GM12878 (cell line): ENCODE results near the gene RAPGEF6. TPM values are rescaled to one million over a fixed set of nuclear protein-coding genes. Genes with fewer than 3 reads are reported as not detected.
A peak's percentile ranks its signal among the peaks of the same experiment; 100 is the strongest.

Experiments used
- ATF7 ChIP-seq: fragments of 450-650 bp; IDR thresholded peaks from 2 replicates; pipeline ENCODE4 v1.6.1; 2016; ENCODE audit warnings: low read depth, mild to moderate bottlenecking
- BHLHE40 ChIP-seq, 2 experiments: fragments of 450-650 bp in 1 of 2; IDR thresholded peaks; 2 replicates each; pipeline ENCODE4 v1.6.1; 2011 to 2017; ENCODE audit warnings: low read depth in 2 of 2, borderline replicate concordance in 1 of 2, improper control_type of control experiment in 1 of 2, low read length in 1 of 2, mild to moderate bottlenecking in 1 of 2
- CEBPB ChIP-seq, 2 experiments: fragments of 150-350 bp in 1 of 2; IDR thresholded peaks; 2 replicates each; pipeline ENCODE4 v1.6.1; 2012 to 2014; ENCODE audit warnings: low read depth in 2 of 2, low read length in 2 of 2, borderline replicate concordance in 1 of 2, inconsistent platforms in 1 of 2
- CREB1 ChIP-seq: IDR thresholded peaks from 2 replicates; pipeline ENCODE4 v1.6.1; 2012; ENCODE audit warnings: low read depth, mild to moderate bottlenecking, inconsistent platforms
- EED ChIP-seq: sonication (generic); IDR thresholded peaks from 2 replicates; pipeline ENCODE4 v1.6.1; 2016; ENCODE audit warnings: antibody characterized with exemption, low read depth
- EGR1 ChIP-seq, 2 experiments: IDR thresholded peaks; 1 replicate in 1 of 2; 2 replicates in 1 of 2; pipeline ENCODE4 v1.6.1; 2011 to 2012; ENCODE audit warnings: low read depth in 2 of 2, low read length in 2 of 2, borderline replicate concordance in 1 of 2, mild to moderate bottlenecking in 1 of 2, moderate library complexity in 1 of 2
- EP300 ChIP-seq, 2 experiments: fragments of 150-350 bp in 1 of 2; IDR thresholded peaks; 2 replicates each; pipeline ENCODE4 v1.6.1; 2011 to 2012; ENCODE audit warnings: low read depth in 2 of 2, low read length in 2 of 2, borderline replicate concordance in 1 of 2, improper control_type of control experiment in 1 of 2, inconsistent platforms in 1 of 2; ENCODE audit not compliant: control insufficient read depth in 1 of 2
- ESRRA ChIP-seq: IDR thresholded peaks from 2 replicates; pipeline ENCODE4 v1.6.1; 2012; ENCODE audit warnings: mild to moderate bottlenecking, low read length, improper control_type of control experiment
- FOXK2 ChIP-seq: fragments of 450-650 bp; IDR thresholded peaks from 2 replicates; pipeline ENCODE4 v1.6.1; 2017; ENCODE audit warnings: mild to moderate bottlenecking, moderate library complexity
- GABPA ChIP-seq: IDR thresholded peaks from 2 replicates; pipeline ENCODE4 v1.6.1; 2014; ENCODE audit warnings: antibody characterized with exemption, low read depth, mild to moderate bottlenecking, inconsistent platforms
- HDAC2 ChIP-seq: fragments of 200-600 bp; sonication (generic); IDR thresholded peaks from 2 replicates; pipeline ENCODE4 v1.6.1; 2017
- HDAC6 ChIP-seq: fragments of 200-600 bp; sonication (generic); IDR thresholded peaks from one replicate; pipeline ENCODE4 v1.8.0; 2017; ENCODE audit warnings: antibody characterized with exemption; ENCODE audit not compliant: unreplicated experiment
- IRF3 ChIP-seq: fragments of 450-650 bp; IDR thresholded peaks from 2 replicates; pipeline ENCODE4 v1.6.1; 2014; ENCODE audit warnings: mild to moderate bottlenecking
- IRF4 ChIP-seq: IDR thresholded peaks from 2 replicates; pipeline ENCODE4 v1.6.1; 2011; ENCODE audit warnings: low read depth, low read length
- JUNB ChIP-seq: IDR thresholded peaks from 2 replicates; pipeline ENCODE4 v1.6.1; 2016; ENCODE audit warnings: antibody characterized with exemption, mild to moderate bottlenecking
- JUND ChIP-seq: IDR thresholded peaks from 2 replicates; pipeline ENCODE4 v1.6.1; 2012; ENCODE audit warnings: low read depth, mild to moderate bottlenecking, low read length, improper control_type of control experiment, moderate library complexity
- MAX ChIP-seq: IDR thresholded peaks from 2 replicates; pipeline ENCODE4 v1.6.1; 2012; ENCODE audit warnings: low read depth, low read length, improper control_type of control experiment
- MEF2B ChIP-seq: fragments of 450-650 bp; IDR thresholded peaks from 2 replicates; pipeline ENCODE4 v1.6.1; 2018; ENCODE audit warnings: mild to moderate bottlenecking, moderate library complexity; ENCODE audit not compliant: partially characterized antibody, poor library complexity, severe bottlenecking
- MLLT1 ChIP-seq: fragments of 450-650 bp; IDR thresholded peaks from 2 replicates; pipeline ENCODE4 v1.6.1; 2016; ENCODE audit warnings: mild to moderate bottlenecking
- NBN ChIP-seq: fragments of 450-650 bp; IDR thresholded peaks from 2 replicates; pipeline ENCODE4 v1.6.1; 2016
- NFIC ChIP-seq: IDR thresholded peaks from 2 replicates; pipeline ENCODE4 v1.6.1; 2012; ENCODE audit warnings: low read depth, mild to moderate bottlenecking, inconsistent platforms, low read length, moderate library complexity
- POLR2AphosphoS2 ChIP-seq: IDR thresholded peaks from 2 replicates; pipeline ENCODE4 v1.6.1; 2011; ENCODE audit warnings: low read depth, mild to moderate bottlenecking, low read length, improper control_type of control experiment, moderate library complexity
- POU2F2 ChIP-seq: IDR thresholded peaks from 3 replicates; pipeline ENCODE4 v1.6.1; 2011; ENCODE audit warnings: low read depth, mild to moderate bottlenecking, low read length, borderline replicate concordance
- RBBP5 ChIP-seq: fragments of 200-600 bp; sonication (generic); conservative IDR thresholded peaks from 2 replicates; pipeline ENCODE4 v1.6.1; 2016
- RUNX3 ChIP-seq: IDR thresholded peaks from 2 replicates; pipeline ENCODE4 v1.6.1; 2012; ENCODE audit warnings: low read length, inconsistent platforms
- SIX5 ChIP-seq: IDR thresholded peaks from 2 replicates; pipeline ENCODE4 v1.6.1; 2011; ENCODE audit warnings: mild to moderate bottlenecking, low read depth, low read length, moderate library complexity; ENCODE audit not compliant: severe bottlenecking
- SP1 ChIP-seq: IDR thresholded peaks from one replicate; pipeline ENCODE4 v1.6.1; 2011; ENCODE audit warnings: low read depth, low read length
- SPI1 ChIP-seq: IDR thresholded peaks from 2 replicates; pipeline ENCODE4 v1.6.1; 2011; ENCODE audit warnings: low read depth, mild to moderate bottlenecking, low read length, moderate library complexity, borderline replicate concordance; ENCODE audit not compliant: insufficient read depth
- USF1 ChIP-seq: IDR thresholded peaks from 2 replicates; pipeline ENCODE4 v1.6.1; 2011; ENCODE audit warnings: borderline replicate concordance, low read depth, mild to moderate bottlenecking, moderate library complexity, mixed read lengths, low read length; ENCODE audit not compliant: insufficient read depth; ENCODE audit errors: extremely low read length
- ZBED1 ChIP-seq: IDR thresholded peaks from 2 replicates; pipeline ENCODE4 v1.6.1; 2016; ENCODE audit warnings: borderline replicate concordance
- ZZZ3 ChIP-seq: IDR thresholded peaks from 2 replicates; pipeline ENCODE4 v1.6.1; 2011; ENCODE audit warnings: low read depth; ENCODE audit not compliant: control insufficient read depth, insufficient read length
- polyA plus RNA-seq, 11 experiments: library from polyadenylated mRNA; depleted of rRNA in 4 of 11; unstranded in 6 of 11; stranded (reverse) in 5 of 11; fragments of >200 nt; fragmentation: Nextera tagmentation in 4 of 11; fragmentation: Illumina TruSeq in 1 of 11; extraction: Ambion mirVana in 4 of 11; extraction: Trizol in 1 of 11; gene quantifications; 1 replicate in 1 of 11; 2 replicates in 10 of 11; pipeline versions ENCODE4 v1.2.1 to v1.2.3, GENCODE V29; 2011 to 2016; ENCODE audit warnings: inconsistent platforms in 2 of 11, missing spikeins in 2 of 11, low read depth in 1 of 11
- total RNA-seq, 4 experiments: library from RNA; depleted of rRNA in 3 of 4; stranded (reverse); fragments of >200 nt in 3 of 4; fragmentation: Illumina TruSeq in 1 of 4; extraction: Trizol in 1 of 4; gene quantifications; 2 replicates each; pipeline versions ENCODE4 v1.2.1 to v1.2.3, GENCODE V29; 2013 to 2021

RAPGEF6 gene
- total and polyA plus RNA-seq, 10 of the 15 experiments (the other 5 are each of a cell fraction or from before 2014, with no cell fraction given), result 2.9 to 24.0 (median 14.2) TPM

GRCh38 chr5:131671409-131671808, 36.4 kb upstream of the RAPGEF6 start (continued):
- TF ChIP-seq EED, result peak; percentile 78
- TF ChIP-seq USF1, result no peak
- TF ChIP-seq SP1, result no peak
- peak; percentile 84 for TF ChIP-seq JUNB
- TF ChIP-seq NFIC, result peak; percentile 50; the same call in 1 of the 2 replicates
- no peak for TF ChIP-seq EP300 (IDR thresholded peaks at IDR 0.05; ENCODE audit: borderline replicate concordance in 1 of 2, control insufficient read depth in 1 of 2, low read depth in 2 of 2, low read length in 2 of 2)
- peak; percentile 54; the same call in 1 of the 2 replicates for TF ChIP-seq ZBED1
- TF ChIP-seq IRF4, result peak; percentile 80; the same call in 1 of the 2 replicates
- no peak for TF ChIP-seq ESRRA
- TF ChIP-seq HDAC2, result no peak
- no peak for TF ChIP-seq SIX5
- TF ChIP-seq MLLT1, result no peak
- no peak for TF ChIP-seq MAX
- no peak for TF ChIP-seq POU2F2
- no peak for TF ChIP-seq JUND
- no peak for TF ChIP-seq NBN
- no peak for TF ChIP-seq CEBPB (IDR thresholded peaks at IDR 0.05; ENCODE audit: borderline replicate concordance in 1 of 2, low read depth in 2 of 2, low read length in 2 of 2)
- TF ChIP-seq BHLHE40 (IDR thresholded peaks at IDR 0.05; ENCODE audit: borderline replicate concordance in 1 of 2, low read depth in 2 of 2, low read length in 1 of 2), result no peak
- peak; percentile 43; the same call in 1 of the 2 replicates for TF ChIP-seq RUNX3
- no peak for TF ChIP-seq EGR1 (IDR thresholded peaks at IDR 0.05; ENCODE audit: borderline replicate concordance in 1 of 2, low read depth in 2 of 2, low read length in 2 of 2)
- TF ChIP-seq GABPA, result no peak
- peak; percentile 77 for TF ChIP-seq MEF2B
- TF ChIP-seq RBBP5, result no peak
- TF ChIP-seq FOXK2, result no peak
- no peak for TF ChIP-seq SPI1
- no peak for TF ChIP-seq IRF3
- no peak for TF ChIP-seq ZZZ3
- no peak for TF ChIP-seq POLR2AphosphoS2
- no peak for TF ChIP-seq ATF7
- no peak for TF ChIP-seq CREB1
- no peak for TF ChIP-seq HDAC6
